Measurements from ENCODE around the gene RAB11FIP4. TPM values are rescaled to one million over a fixed set of nuclear protein-coding genes. Genes with fewer than 3 reads are reported as not detected.
"Not testable (repeated sequence)": the region's sequence is repeated elsewhere in the genome, so short reads cannot be mapped to it uniquely, and the experiment has no call there.

RAB11FIP4 gene, protein sequence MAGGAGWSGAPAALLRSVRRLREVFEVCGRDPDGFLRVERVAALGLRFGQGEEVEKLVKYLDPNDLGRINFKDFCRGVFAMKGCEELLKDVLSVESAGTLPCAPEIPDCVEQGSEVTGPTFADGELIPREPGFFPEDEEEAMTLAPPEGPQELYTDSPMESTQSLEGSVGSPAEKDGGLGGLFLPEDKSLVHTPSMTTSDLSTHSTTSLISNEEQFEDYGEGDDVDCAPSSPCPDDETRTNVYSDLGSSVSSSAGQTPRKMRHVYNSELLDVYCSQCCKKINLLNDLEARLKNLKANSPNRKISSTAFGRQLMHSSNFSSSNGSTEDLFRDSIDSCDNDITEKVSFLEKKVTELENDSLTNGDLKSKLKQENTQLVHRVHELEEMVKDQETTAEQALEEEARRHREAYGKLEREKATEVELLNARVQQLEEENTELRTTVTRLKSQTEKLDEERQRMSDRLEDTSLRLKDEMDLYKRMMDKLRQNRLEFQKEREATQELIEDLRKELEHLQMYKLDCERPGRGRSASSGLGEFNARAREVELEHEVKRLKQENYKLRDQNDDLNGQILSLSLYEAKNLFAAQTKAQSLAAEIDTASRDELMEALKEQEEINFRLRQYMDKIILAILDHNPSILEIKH
- 10 to 100 TPM in 1 of 3 donors, 1 to 10 TPM in 2; 1.5 to 12.3 (median 1.7) TPM for polyA plus RNA-seq

DNA sequence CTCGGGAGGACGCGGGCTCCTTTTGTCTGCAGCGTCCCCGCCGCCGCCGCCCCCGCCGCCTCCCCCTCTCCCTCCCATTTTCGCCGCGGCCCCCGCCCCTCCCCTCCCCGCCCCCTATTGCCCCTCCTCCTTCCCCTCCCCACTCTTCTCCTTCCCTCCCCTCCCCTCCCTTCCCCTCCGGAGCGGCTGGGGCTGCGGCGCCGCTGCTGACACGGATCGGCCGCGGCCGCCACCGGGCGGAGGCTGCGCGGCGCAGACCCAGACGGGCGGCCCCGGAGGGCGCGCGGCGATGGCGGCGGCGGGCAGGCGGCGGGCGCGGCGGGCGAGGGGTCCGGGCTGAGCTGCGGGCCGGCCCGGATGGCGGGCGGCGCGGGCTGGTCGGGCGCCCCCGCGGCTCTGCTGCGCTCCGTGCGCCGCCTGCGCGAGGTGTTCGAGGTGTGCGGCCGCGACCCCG is at the start of gene RAB11FIP4:
Gene RAB11FIP4, plus strand, starts transcription at position 180 of the 454 bp plus-strand sequence. Its CDS starts 178 bp downstream, at position 358.
- WGBS, 3 donors = 0 to 1% (median 1%) methylated on average over 27 to 65 of the region's 69 CpGs
- no peak within 1 kb of the TSS for H3K27ac ChIP-seq (ENCODE audit: low read depth, low read length)

DNA sequence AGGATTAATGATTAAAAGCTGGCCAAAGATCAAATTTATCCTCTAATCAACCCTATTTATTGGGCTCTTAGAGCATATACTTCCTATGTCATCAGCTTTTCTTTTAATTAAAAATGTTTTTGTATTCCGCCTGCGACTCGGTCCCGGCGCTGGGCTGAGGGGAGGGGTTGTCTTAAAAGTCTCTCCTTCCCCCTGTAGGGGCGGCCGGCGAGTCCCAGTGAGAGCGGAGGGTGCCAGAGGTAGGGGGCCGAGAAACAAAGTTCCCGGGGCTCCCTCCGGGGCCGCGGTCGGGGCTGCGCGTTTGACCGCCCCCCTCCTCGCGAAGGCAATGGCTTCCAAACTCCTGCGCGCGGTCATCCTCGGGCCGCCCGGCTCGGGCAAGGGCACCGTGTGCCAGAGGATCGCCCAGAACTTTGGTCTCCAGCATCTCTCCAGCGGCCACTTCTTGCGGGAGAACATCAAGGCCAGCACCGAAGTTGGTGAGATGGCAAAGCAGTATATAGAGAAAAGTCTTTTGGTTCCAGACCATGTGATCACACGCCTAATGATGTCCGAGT is 46.2 kb upstream of the RAB11FIP4 start:
- 92 to 96% (median 92%) methylated on average over 13 to 19 of the region's 34 CpGs for WGBS, 3 donors
- H3K27ac ChIP-seq (ENCODE audit: low read depth, low read length) = not testable (repeated sequence)

DNA sequence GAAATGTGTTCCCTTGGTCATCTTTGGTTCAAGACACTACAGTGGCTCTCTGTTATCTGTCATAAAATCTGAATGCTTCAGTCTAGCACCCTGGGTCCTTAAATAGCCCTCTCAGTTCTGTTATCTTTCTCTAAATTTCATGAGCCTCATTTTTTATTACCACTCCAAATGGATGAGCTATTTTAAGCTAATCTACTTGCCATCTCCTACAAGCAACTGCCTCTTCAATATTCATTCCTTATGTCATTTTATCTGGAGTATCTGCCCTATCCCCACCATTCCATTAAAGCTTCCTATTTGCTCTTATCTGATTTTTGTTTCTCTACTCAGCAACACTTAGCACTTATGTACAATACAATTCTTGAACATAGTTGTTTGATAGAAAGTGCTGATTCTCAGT is 42.0 kb upstream of the RAB11FIP4 start:
- H3K27ac ChIP-seq (ENCODE audit: low read depth, low read length) = no peak overlapping the region

DNA sequence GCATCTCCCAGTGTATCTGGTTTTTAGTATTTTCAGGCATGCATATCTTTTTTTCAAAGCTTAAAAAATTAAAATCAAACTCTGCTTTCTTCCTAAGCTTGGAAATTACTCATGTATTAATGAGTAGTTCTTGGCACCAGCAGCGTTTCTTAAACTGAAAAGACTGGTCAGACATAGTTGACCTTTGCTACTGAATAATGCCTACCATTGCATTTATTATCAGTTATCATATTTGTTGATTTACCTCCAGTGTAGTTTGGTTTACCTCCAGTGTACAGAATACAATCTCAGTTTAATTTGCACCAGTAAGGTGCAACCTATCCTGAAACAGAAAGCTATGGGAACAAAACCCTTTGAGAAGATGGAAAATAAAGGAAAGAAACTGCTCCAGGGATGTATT is 35.5 kb upstream of the RAB11FIP4 start:
- H3K27ac ChIP-seq (ENCODE audit: low read depth, low read length) = no peak overlapping the region
- 25 to 81% (median 73%) methylated on average over 1 of the region's 1 CpG for WGBS, 3 donors

DNA sequence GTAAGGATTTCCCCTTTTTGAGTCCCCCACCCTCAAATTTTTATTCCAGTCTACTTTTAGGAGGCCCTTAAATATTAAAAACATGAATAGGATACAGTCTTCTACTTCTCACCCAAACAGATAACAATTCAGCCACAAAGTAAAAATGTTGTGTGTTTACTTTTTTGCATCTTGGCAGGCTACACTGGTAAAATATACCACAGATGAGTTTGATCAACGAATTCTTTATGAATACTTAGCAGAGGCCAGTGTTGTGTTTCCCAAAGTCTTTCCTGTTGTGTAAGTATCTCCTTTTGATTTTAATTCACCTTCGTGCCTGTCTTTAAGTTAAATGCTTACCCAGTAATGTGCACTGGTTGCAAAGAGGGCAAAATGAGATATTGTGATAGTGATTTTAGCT is 34.4 kb upstream of the RAB11FIP4 start:
- 71 to 81% (median 72%) methylated on average over 2 of the region's 2 CpGs for WGBS, 3 donors

DNA sequence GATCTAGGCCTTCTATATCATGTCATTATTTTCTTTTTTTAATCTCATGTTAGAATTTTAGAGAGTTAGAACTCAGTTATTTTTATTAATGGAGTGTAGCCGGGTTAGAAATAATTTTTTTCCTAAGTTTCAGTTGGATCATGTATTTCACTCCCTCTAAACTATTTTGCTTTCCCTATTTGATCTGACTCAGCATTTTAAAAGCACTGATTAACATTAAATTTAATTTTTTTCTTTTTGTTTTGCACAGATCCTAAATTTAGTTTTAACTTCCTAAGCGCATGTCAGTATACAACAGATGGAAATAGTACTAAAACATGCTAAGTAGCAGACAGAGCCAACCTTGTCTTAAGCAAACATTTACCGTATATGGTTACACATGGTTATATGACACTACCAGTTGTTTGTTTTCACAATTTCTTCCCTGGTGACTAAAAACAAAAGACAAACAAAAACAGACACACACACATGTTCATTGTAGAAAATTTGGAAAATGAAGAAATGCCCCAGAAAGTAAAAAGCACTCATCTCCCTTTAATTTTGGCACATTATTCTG is 33.6 kb upstream of the RAB11FIP4 start:
- WGBS, 3 donors = 75 to 90% (median 87%) methylated on average over 3 of the region's 3 CpGs
- no peak overlapping the region for H3K27ac ChIP-seq (ENCODE audit: low read depth, low read length)

More for the DNA sequence above, 34.4 kb upstream of the RAB11FIP4 start:
- no peak overlapping the region for H3K27ac ChIP-seq (ENCODE audit: low read depth, low read length)

DNA sequence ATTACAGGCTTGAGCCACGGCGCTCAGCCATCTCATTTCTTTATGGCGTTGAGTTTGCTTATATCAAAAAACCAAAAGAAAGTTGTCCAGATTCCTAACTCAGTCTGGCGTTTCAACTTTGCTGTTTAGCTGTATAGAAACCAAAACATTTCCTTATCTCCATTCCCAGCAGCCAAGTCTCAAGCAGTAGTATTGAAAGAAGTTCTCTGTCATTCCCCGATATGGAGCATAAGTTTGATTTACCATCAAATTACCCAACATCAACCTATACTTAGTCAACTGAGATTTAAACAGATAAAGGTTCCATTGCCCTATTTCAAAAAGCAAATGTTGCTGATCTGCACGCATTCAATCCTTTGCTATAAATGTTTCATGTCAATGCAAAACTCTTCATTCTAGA is 27.5 kb upstream of the RAB11FIP4 start:
- 95 to 98% (median 96%) methylated on average over 6 of the region's 6 CpGs for WGBS, 3 donors
- H3K27ac ChIP-seq (ENCODE audit: low read depth, low read length) = no peak overlapping the region

DNA sequence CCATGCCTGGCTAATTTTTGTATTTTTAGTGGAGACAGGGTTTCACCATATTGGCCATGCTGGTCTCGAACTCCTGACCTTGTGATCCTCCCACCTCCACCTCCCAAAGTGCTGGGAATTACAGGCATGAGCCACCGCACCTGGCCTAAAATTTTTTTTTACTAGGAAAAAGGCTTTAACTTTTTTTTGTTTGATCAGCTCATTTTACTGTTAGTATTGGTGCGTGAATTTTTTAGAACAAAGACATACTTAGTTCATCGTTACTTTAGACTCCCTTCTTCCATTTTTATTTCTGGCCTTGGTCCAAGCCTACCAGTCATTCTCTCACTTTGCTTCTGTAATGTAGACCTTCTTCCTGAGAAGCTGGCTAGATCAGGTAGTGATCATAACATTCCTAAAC is 25.4 kb upstream of the RAB11FIP4 start:
- WGBS, 3 donors = 97 to 100% (median 99%) methylated on average over 4 of the region's 4 CpGs
- H3K27ac ChIP-seq (ENCODE audit: low read depth, low read length) = no peak overlapping the region

DNA sequence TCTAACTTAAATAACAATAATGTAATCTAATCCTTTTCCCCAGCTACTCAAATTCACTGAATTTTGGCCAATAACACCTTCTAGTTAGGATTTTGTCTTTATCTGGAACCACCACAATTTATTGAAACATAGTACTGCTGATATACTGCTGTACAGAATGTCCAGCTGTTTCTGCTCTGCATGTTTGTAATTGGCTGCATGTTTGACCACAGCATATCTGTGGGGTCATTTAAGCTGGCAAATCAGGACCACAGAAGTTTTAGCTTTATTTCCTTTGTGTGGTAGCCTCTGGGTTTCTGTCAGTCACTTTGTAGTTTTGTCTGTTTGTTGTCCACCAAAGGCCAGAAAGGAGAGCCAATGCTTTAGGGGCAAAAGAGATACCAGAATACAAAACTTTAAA is 22.2 kb upstream of the RAB11FIP4 start:
- H3K27ac ChIP-seq (ENCODE audit: low read depth, low read length) = no peak overlapping the region

DNA sequence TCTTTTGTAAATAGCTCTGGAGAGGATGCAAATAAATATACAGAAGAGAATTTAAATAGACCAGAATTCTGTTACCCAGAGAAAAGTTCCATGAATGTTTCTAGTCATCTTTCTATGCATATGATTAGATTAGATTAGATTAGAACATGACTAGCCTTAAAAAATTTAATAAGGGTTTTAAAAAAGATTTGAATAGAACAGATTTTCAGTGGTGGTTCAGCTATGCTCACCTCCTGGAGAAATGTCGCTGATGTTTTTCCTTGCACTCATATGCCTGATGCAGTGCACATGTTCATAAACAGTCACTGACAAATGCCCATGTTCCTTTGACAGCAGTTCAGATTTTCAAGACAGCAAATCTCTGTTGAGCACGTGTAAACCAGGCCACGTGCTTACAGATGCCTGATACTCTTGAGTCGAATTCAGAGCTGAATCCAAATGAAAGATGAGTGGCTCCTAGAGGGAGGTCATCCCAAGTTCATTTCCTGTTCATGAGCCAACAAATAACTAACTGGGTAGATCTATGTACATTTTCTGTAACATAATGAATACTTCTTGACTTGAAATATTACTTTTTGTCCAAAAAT is 19.9 kb upstream of the RAB11FIP4 start:
- H3K27ac ChIP-seq (ENCODE audit: low read depth, low read length) = no peak overlapping the region
- WGBS, 3 donors = 32 to 64% (median 35%) methylated on average over 4 of the region's 4 CpGs

DNA sequence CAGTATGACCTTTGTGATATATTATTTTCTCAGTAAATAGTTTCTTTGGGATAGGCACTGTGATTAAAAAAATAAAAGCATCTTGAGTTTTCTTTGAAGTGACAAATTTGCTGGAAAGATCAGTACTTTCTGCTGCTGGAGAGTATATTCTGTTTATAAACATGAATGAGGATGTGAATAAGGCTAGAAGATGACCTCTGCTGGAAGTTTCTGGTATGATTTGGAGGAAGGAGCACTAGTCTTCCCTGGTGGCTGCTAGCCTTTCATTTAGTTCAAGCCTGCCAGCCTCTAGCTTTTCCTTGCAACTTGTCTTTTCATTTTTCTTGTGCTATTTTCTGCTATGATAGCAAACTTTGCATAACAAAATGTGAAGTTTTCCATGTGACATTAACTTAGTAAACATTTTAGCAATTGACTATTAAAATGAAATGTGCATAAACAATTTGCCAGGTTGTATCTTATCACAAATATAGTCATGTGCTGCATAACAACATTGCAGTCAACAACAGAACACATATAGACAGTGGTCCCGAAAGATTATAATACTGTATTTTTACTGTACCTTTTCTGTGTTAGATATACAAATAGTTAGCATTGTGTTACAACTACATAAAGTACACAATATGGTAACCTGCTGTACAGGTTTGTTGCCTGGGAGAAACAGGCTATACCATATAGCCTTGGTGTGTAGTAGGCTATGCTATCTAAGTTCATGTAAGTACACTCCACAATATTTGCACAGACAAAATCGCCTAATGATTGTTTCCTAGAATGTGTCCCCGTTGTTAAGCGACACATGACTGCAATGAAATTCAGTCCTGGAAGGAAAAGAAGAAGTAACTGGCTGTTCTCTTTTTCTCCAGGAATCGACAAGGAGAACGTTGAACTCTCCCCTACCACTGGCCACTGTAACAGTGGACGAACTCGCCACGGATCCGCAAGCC is 18.1 kb upstream of the RAB11FIP4 start:
- H3K27ac ChIP-seq (ENCODE audit: low read depth, low read length) = no peak overlapping the region
- 61 to 87% (median 75%) methylated on average over 10 of the region's 10 CpGs for WGBS, 3 donors

DNA sequence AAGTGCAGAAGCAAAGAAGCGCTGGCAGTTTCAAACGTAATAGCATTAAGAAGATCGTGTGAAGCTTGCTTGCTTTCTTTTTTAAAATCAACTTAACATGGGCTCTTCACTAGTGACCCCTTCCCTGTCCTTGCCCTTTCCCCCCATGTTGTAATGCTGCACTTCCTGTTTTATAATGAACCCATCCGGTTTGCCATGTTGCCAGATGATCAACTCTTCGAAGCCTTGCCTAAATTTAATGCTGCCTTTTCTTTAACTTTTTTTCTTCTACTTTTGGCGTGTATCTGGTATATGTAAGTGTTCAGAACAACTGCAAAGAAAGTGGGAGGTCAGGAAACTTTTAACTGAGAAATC is 17.4 kb upstream of the RAB11FIP4 start:
- H3K27ac ChIP-seq (ENCODE audit: low read depth, low read length) = no peak overlapping the region
- WGBS, 3 donors = 55 to 83% (median 56%) methylated on average over 6 of the region's 6 CpGs

DNA sequence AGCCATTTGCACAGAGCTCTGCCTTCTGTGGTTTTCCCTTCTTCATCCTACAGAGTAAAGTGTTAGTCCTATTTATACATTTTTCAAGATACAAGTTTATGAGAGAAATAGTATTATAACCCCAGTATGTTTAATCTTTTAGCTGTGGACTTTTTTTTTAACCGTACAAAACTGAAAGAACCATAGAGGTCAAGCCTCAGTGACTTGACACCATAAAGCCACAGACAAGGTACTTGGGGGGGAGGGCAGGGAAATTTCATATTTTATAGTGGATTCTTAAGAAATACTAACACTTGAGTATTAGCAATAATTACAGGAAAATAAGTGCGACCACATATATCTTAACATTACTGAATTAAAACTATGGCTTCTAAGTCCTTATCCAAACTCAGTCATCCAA is 17.0 kb upstream of the RAB11FIP4 start:
- WGBS, 3 donors = 79 to 94% (median 82%) methylated on average over 2 of the region's 2 CpGs
- H3K27ac ChIP-seq (ENCODE audit: low read depth, low read length) = no peak overlapping the region

DNA sequence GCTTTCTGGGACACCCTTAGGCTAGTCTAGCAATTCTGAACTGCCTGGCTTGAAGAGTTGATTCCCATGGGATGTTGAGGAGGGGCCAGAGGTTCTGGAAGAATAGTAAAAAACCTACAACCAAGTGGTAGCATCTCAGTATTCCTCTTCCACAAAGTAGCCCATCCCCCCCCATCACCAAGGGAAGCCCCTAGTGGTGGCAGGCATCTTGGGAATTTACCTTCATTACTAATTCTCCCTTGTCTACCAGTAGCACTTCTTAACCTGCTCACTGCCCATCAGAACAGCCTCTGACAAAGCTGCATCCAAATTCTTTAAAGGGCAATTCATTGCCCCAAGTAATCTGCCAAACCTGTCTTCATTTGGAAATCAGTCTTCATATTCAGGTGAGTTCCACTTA is 12.8 kb upstream of the RAB11FIP4 start:
- no peak overlapping the region for H3K27ac ChIP-seq (ENCODE audit: low read depth, low read length)

DNA sequence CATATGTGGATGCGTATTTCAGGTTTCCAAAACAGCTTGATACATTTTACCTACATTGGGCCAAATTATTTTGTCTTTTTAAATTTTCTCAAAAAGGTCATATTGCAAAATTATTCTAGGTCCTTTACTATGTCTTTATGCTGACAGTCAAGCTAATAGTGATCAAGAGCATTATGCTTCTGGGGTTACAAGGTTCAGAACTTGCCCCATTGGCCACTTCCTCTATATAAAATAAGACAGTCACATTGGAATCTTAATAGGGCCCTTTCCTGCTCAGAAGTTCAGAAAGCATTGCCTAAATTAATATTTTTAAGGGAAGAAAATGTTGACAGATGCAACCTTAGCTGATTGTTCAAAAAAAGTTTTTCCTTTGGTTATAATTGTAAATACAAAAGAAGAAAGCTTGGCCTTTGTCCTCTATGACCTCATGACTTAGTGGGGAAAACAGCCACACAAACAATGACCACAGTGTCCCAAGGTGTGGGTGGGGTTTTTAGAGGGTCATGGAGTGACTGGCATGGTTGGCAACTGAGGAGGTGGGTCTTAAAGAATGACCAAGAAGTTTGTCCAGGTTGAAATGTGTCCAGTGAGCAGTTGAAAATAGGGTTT is 11.8 kb upstream of the RAB11FIP4 start:
- WGBS, 3 donors = 96 to 99% (median 97%) methylated on average over 1 of the region's 1 CpG
- H3K27ac ChIP-seq (ENCODE audit: low read depth, low read length) = no peak overlapping the region

DNA sequence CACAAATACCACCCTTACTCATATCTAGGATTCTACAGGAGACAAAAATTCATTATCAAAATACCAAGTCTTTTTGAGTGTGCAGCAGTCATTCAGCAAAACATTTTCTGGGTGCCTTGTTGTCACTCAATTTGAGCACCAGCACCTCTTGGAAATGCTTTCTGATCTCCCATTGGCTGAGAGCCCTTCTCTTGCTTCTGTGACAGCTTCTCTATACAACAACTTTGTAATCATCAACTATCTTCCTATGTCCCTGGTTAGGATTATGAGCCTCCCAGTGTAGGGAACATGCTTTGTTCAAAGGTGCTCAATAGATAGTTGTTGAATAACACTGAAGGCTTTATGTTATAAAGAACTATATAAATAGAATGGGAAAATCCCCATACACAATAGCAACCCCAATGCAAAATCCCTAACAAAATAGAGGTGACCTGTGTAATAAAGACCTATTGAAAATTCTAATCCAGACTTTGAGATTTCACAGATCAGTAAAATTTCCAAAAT is 10.3 kb upstream of the RAB11FIP4 start:
- no peak overlapping the region for H3K27ac ChIP-seq (ENCODE audit: low read depth, low read length)

DNA sequence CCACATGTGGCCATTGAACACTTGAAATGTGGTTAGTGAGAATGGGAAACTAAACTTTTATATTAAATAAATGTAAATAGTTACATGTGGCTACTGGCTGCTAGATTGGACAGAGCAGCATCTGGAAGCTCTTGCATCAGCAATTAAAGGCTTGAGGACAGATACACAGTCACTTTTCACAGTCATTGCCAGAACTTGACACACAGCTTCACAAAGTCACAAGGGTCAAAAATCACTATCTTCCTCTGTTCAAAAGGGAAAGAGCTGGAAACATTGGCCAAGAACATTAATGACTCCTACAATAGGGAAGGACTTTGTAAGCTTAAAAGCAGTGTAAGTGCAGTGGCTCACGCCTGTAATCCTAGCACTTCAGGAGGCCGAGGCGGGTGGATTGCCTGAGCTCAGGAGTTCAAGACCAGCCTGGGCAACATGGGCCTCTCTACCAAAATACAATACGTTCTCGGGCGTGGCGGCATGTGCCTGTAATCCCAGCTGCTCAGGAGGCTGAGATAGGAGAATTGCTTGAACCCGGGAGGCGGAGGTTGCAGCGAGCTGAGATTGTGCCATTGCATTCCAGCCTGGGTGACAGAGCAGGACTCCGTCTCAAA is 8.7 kb upstream of the RAB11FIP4 start:
- WGBS, 3 donors = 94 to 96% (median 95%) methylated on average over 10 to 11 of the region's 11 CpGs
- H3K27ac ChIP-seq (ENCODE audit: low read depth, low read length) = not testable (repeated sequence)

Measured in adipose tissue (tissue), 3 donors.